Trophoblast cell (in vitro differentiated cells and primary cell): ENCODE measurements around the gene ST3GAL5.

Experiments
- DNase-seq, 2 donors: peaks; one replicate each; pipeline ENCODE4 v3.0.0-alpha.2; 2016
- H2AFZ ChIP-seq: 2 replicates; pipeline ENCODE4 v1.6.1; 2013; ENCODE audit warnings: low read length, moderate library complexity, mild to moderate bottlenecking; ENCODE audit not compliant: insufficient read depth, poor library complexity
- H2AK5ac ChIP-seq: 2 replicates; pipeline ENCODE4 v1.6.1; 2013; ENCODE audit warnings: mild to moderate bottlenecking, low read length
- H2BK120ac ChIP-seq: 2 replicates; pipeline ENCODE4 v1.6.1; 2013; ENCODE audit warnings: low read length, mild to moderate bottlenecking, moderate library complexity; ENCODE audit not compliant: insufficient read depth, poor library complexity
- H2BK12ac ChIP-seq: 2 replicates; pipeline ENCODE4 v1.6.1; 2013; ENCODE audit warnings: mild to moderate bottlenecking, low read length, moderate library complexity
- H2BK5ac ChIP-seq: 2 replicates; pipeline ENCODE4 v1.6.1; 2013; ENCODE audit warnings: low read length, low read depth, moderate library complexity, mild to moderate bottlenecking; ENCODE audit not compliant: poor library complexity
- H3K14ac ChIP-seq: 2 replicates; pipeline ENCODE4 v1.6.1; 2013; ENCODE audit warnings: mild to moderate bottlenecking, low read length
- H3K18ac ChIP-seq: 2 replicates; pipeline ENCODE4 v1.6.1; 2013; ENCODE audit warnings: mild to moderate bottlenecking, low read length
- H3K23ac ChIP-seq: 2 replicates; pipeline ENCODE4 v1.6.1; 2013; ENCODE audit warnings: low read length
- H3K27ac ChIP-seq: 2 replicates; pipeline ENCODE4 v1.5.1; 2013; ENCODE audit warnings: low read depth, mild to moderate bottlenecking, inconsistent platforms, low read length, moderate library complexity
- H3K27me3 ChIP-seq: 2 replicates; pipeline ENCODE4 v1.6.1; 2013; ENCODE audit warnings: inconsistent platforms, mild to moderate bottlenecking, low read length, moderate library complexity; ENCODE audit not compliant: insufficient read depth
- H3K36me3 ChIP-seq, 2 experiments: 1 replicate in 1 of 2; 2 replicates in 1 of 2; pipeline ENCODE4 v1.6.1; 2013; ENCODE audit warnings: low read length in 2 of 2, mild to moderate bottlenecking in 2 of 2, moderate library complexity in 1 of 2; ENCODE audit not compliant: insufficient read depth in 2 of 2, control insufficient read depth in 1 of 2
- H3K4ac ChIP-seq: 2 replicates; pipeline ENCODE4 v1.6.1; 2013; ENCODE audit warnings: low read depth, mild to moderate bottlenecking, low read length, moderate library complexity
- H3K4me1 ChIP-seq, 2 experiments: 1 replicate in 1 of 2; 2 replicates in 1 of 2; pipeline ENCODE4 v1.6.1; 2013; ENCODE audit warnings: low read length in 2 of 2, mild to moderate bottlenecking in 2 of 2, moderate library complexity in 1 of 2; ENCODE audit not compliant: insufficient read depth in 2 of 2, control insufficient read depth in 1 of 2
- H3K4me2 ChIP-seq: 2 replicates; pipeline ENCODE4 v1.6.1; 2013; ENCODE audit warnings: inconsistent platforms, mild to moderate bottlenecking, low read length, moderate library complexity
- H3K4me3 ChIP-seq: 2 replicates; pipeline ENCODE4 v1.5.1; 2013; ENCODE audit warnings: mild to moderate bottlenecking, low read depth, low read length, inconsistent platforms
- H3K79me1 ChIP-seq: one replicate; pipeline ENCODE4 v1.6.1; 2013; ENCODE audit warnings: low read length
- H3K79me2 ChIP-seq: 2 replicates; pipeline ENCODE4 v1.6.1; 2013; ENCODE audit warnings: low read length, mild to moderate bottlenecking; ENCODE audit not compliant: control insufficient read depth, insufficient read depth, poor library complexity
- H3K9ac ChIP-seq: 2 replicates; pipeline ENCODE4 v1.6.1; 2013; ENCODE audit warnings: mild to moderate bottlenecking, low read length
- H3K9me3 ChIP-seq: 2 replicates; pipeline ENCODE4 v1.6.1; 2013; ENCODE audit warnings: low read depth, mild to moderate bottlenecking, control low read depth, inconsistent platforms, low read length; ENCODE audit not compliant: insufficient read depth
- H4K12ac ChIP-seq: 2 replicates; pipeline ENCODE4 v1.6.1; 2013; ENCODE audit warnings: low read depth, mild to moderate bottlenecking, low read length, moderate library complexity
- H4K8ac ChIP-seq: 2 replicates; pipeline ENCODE4 v1.6.1; 2013; ENCODE audit warnings: low read depth, mild to moderate bottlenecking, low read length, moderate library complexity
- H4K91ac ChIP-seq: one replicate; pipeline ENCODE4 v1.6.1; 2013; ENCODE audit warnings: low read depth, mild to moderate bottlenecking, low read length, moderate library complexity
- WGBS: extraction: QIAGEN DNeasy Blood & Tissue Kit; methylation state at CpG from one replicate; pipeline ENCODE4 v1.1.7; 2013; ENCODE audit warnings: missing lambda C conversion rate; ENCODE audit not compliant: insufficient read length, insufficient coverage; ENCODE audit errors: extremely low coverage; 5-methylcytosine and 5-hydroxymethylcytosine counted together

ST3GAL5 gene

GRCh38 chr2:85926526-85926925 lies 37.7 kb upstream of the ST3GAL5 start:
- Histone ChIP-seq H3K9ac (no peak overlapping the region), H2BK12ac (no peak overlapping the region), H3K9me3 (peaks cover 3% of the 10 kb centered on the region), H4K8ac (no peak overlapping the region), H2AFZ (no peak overlapping the region), H3K36me3 (no peaks in the 10 kb centered on the region), H4K91ac (no peak overlapping the region), H3K18ac (no peak overlapping the region), H3K4me1 (peaks cover 10 to 12% of the 10 kb centered on the region in 2 experiments), H3K79me2 (no peaks in the 10 kb centered on the region), H3K4ac (no peak overlapping the region), H3K4me2 (no peak overlapping the region), H3K27me3 (no peaks in the 10 kb centered on the region), H3K27ac (no peak overlapping the region), H2BK5ac (no peak overlapping the region), H3K4me3 (no peak overlapping the region), H2BK120ac (no peak overlapping the region), H2AK5ac (no peak overlapping the region), H3K79me1 (peaks cover 4% of the 10 kb centered on the region), H3K14ac (no peak overlapping the region), H3K23ac (no peak overlapping the region), H4K12ac (no peak overlapping the region)
- WGBS = no CpG with 5 or more reads among the region's 5 CpGs
- peak; percentile 52 to 74 for DNase-seq

DNA sequence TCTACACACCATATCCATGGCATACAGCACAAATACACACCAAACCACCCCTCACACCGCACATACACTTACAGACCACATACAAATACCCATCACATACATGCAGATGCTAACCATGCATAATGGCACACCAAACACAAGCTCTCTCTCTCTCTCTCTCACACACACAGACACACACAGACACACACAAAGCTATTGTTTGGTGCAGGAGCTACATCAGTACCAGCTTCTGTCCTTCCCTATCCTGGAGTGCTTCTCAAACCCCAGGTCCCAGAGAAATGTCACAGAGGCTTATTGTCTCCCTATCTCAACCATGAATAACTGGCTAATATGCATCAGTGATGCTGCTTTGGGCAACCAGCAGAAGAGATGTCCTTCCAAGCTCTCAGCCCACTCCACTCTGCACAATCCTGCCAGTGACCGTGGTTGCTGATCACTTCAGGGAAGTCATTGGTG lies 36.5 kb upstream of the ST3GAL5 start:
- WGBS = 100% methylated on average over 1 of the region's 2 CpGs
- Histone ChIP-seq H3K36me3 (no peaks in the 10 kb centered on the region), H2BK5ac (no peak overlapping the region), H4K91ac (no peak overlapping the region), H2BK120ac (no peak overlapping the region), H4K12ac (no peak overlapping the region), H2AK5ac (no peak overlapping the region), H3K79me1 (peaks cover 6% of the 10 kb centered on the region), H3K4me3 (no peak overlapping the region), H3K9ac (no peak overlapping the region), H2BK12ac (no peak overlapping the region), H3K4me1 (peaks cover 8 to 12% of the 10 kb centered on the region in 2 experiments), H3K79me2 (no peaks in the 10 kb centered on the region), H2AFZ (no peak overlapping the region), H3K4ac (no peak overlapping the region), H3K23ac (peak overlapping the region; percentile 80), H3K27ac (no peak overlapping the region), H3K27me3 (no peaks in the 10 kb centered on the region), H3K14ac (no peak overlapping the region), H3K18ac (no peak overlapping the region), H4K8ac (no peak overlapping the region), H3K9me3 (peaks cover 3% of the 10 kb centered on the region), H3K4me2 (no peak overlapping the region)
- no peak for DNase-seq

GRCh38 chr2:85924522-85924921 lies 35.7 kb upstream of the ST3GAL5 start:
- H3K18ac ChIP-seq = no peak overlapping the region
- no peak overlapping the region for H3K9ac ChIP-seq
- no peak overlapping the region for H3K23ac ChIP-seq
- peaks cover 8 to 12% of the 10 kb centered on the region in 2 experiments for H3K4me1 ChIP-seq
- H2AK5ac ChIP-seq = no peak overlapping the region
- no peak overlapping the region for H2AFZ ChIP-seq
- no CpG with 5 or more reads among the region's 4 CpGs for WGBS
- H2BK5ac ChIP-seq = no peak overlapping the region
- no peak overlapping the region for H3K4ac ChIP-seq
- no peak overlapping the region for H3K4me2 ChIP-seq
- no peak overlapping the region for H4K91ac ChIP-seq
- DNase-seq = no peak
- peaks cover 6% of the 10 kb centered on the region for H3K79me1 ChIP-seq
- H3K27me3 ChIP-seq = no peaks in the 10 kb centered on the region
- no peak overlapping the region for H2BK120ac ChIP-seq
- no peak overlapping the region for H4K12ac ChIP-seq
- no peaks in the 10 kb centered on the region for H3K79me2 ChIP-seq
- no peak overlapping the region for H3K14ac ChIP-seq
- no peak overlapping the region for H4K8ac ChIP-seq
- H3K27ac ChIP-seq = no peak overlapping the region
- peaks cover 3% of the 10 kb centered on the region for H3K9me3 ChIP-seq
- H2BK12ac ChIP-seq = no peak overlapping the region
- H3K4me3 ChIP-seq = no peak overlapping the region
- H3K36me3 ChIP-seq = no peaks in the 10 kb centered on the region

DNA sequence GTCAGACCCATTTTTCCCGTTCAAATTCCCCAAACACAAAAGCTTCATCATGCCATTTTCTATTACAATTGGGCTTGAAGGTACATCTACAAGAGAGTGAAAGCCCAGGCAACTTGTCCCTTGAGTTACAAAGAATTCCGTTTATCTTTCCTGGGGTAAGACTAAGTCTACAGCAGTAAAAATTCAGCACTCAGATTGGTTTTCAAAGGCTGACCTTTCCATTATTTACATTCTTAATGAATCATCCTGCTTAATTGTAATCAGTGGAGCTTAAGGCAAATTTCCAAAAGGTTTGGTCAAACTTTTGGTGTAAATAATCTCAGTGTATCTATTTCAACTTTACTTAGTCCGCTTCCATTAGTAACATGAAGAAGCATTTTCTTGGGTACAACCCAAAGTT lies 33.4 kb upstream of the ST3GAL5 start:
- no CpG with 5 or more reads among the region's 3 CpGs for WGBS
- no peak overlapping the region for H4K8ac ChIP-seq
- H3K9ac ChIP-seq = no peak overlapping the region
- peaks cover 2% of the 10 kb centered on the region for H3K79me1 ChIP-seq
- no peaks in the 10 kb centered on the region for H3K36me3 ChIP-seq
- H3K4me2 ChIP-seq = no peak overlapping the region
- no peak for DNase-seq
- H2BK120ac ChIP-seq = no peak overlapping the region
- no peaks in the 10 kb centered on the region for H3K79me2 ChIP-seq
- no peaks in the 10 kb centered on the region for H3K9me3 ChIP-seq
- no peak overlapping the region for H2BK12ac ChIP-seq
- H3K4ac ChIP-seq = no peak overlapping the region
- no peak overlapping the region for H3K4me3 ChIP-seq
- no peak overlapping the region for H2AK5ac ChIP-seq
- H3K4me1 ChIP-seq = peaks cover 2 to 5% of the 10 kb centered on the region in 2 experiments
- H3K27ac ChIP-seq = no peak overlapping the region
- no peak overlapping the region for H2BK5ac ChIP-seq
- no peak overlapping the region for H3K18ac ChIP-seq
- no peaks in the 10 kb centered on the region for H3K27me3 ChIP-seq
- H4K91ac ChIP-seq = no peak overlapping the region
- H3K23ac ChIP-seq = no peak overlapping the region
- H2AFZ ChIP-seq = no peak overlapping the region
- no peak overlapping the region for H4K12ac ChIP-seq
- H3K14ac ChIP-seq = no peak overlapping the region
